Iris pigment epithelial cell (primary cell): ENCODE results near the gene MLLT10.
"Not testable (repeated sequence)": the region's sequence is repeated elsewhere in the genome, so short reads cannot be mapped to it uniquely, and the experiment has no call there.

Experiments
- DNase-seq: peaks from one replicate; pipeline ENCODE4 v3.0.0-alpha.2; 2011; ENCODE audit warnings: low read depth

Gene MLLT10

GRCh38 chr10:21528236-21529031 is 5.6 kb upstream of the MLLT10 start:
- DNase-seq, result no peak

- DNase-seq, result no peak
Observed at GRCh38 chr10:21529032-21529910, 4.8 kb upstream of the MLLT10 start.

GRCh38 chr10:21530168-21530567 is 3.9 kb upstream of the MLLT10 start:
- no peak for DNase-seq

DNA sequence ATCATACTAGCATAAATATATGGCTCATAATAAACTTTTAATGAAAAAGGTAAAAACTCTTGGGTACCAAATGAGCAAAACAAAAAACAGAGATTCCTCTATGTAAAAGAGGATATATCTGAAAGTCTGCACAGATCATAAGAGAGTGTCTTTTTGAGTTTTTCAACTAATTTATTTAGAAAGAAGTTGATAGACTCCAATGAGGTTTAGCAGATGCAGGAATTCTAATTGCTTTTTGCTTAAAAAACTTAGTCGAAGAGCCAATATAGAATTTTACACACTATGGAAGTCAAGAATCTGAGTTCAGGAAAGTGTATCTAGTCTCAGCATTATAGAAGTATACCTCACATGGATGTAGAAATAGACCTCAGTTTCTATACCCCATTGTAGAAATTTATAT is 3.4 kb upstream of the MLLT10 start:
- no peak for DNase-seq

- no peak for DNase-seq
Observed at GRCh38 chr10:21531164-21531563, 2.9 kb upstream of the MLLT10 start.

GRCh38 chr10:21532694-21533466 is 1.2 kb upstream of the MLLT10 start:
- DNase-seq, result no peak

GRCh38 chr10:21534280-21534586 is 201 bp downstream of the MLLT10 start:
- DNase-seq, result no peak

- DNase-seq, result no peak
Observed at GRCh38 chr10:21534604-21535493, 817 bp downstream of the MLLT10 start.

DNA sequence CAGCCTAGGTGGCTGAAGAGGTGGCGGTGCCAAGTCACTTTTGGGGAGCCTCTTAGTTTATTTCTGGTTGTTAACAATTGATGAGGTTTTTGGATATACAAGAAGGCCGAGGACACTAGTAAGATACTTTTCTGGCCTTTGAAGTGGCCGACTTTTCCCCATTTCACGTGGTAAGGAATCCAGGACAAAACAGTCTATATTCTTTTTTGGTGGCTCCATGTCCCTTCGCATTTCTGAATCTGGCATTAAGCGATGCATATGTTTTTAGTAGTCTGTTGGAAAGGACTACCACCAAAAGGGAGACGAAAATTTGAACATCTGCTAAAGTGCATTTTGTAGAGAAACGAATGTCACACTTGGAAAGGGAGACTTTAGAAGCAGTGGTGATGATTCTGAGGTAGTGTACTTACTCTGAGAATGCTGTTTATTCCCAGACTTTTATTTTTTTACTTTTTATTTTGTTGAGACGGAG is 1.5 kb downstream of the MLLT10 start:
- no peak for DNase-seq

DNA sequence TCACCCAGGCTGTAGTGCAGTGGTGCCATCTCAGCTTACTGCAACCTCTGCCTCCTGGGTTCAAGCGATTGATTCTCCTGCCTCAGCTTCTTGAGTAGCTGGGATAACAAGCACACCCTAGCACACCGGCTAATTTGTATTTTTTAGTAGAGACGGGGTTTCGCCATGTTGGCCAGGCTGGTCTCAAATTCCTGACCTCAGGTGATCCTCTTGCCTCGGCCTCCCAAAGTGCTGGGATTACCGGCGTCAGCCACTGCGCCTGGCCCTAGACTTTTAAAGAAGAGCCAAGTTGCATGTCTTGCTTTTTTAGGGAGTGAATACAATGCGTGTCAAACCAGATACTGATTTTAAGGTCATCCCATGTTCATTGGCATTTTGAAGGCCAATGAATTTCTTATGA is 1.9 kb downstream of the MLLT10 start:
- not testable (repeated sequence) for DNase-seq

- no peak for DNase-seq
Observed at GRCh38 chr10:21536874-21537273, 2.8 kb downstream of the MLLT10 start.

DNA sequence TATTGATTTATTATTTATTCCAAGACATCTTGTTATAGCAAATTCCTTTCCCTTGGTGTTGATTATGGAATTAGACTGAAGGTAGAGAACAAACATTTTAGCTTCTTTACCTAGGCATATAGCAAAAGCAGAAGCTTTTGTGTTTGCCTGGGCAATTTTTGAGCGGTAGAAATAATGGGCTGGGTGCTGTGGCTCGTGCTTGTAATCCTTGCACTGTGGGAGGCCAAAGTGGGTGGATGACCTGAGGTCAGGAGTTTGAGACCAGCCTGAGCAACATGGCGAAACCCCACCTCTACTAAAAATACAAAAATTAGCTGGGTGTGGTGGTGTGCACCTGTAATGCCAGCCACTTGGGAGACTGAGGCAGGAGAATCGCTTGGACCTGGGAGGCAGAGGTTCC is 6.7 kb downstream of the MLLT10 start:
- not testable (repeated sequence) for DNase-seq

- DNase-seq, result no peak
Observed at GRCh38 chr10:21547246-21547645, 13.2 kb downstream of the MLLT10 start.

DNA sequence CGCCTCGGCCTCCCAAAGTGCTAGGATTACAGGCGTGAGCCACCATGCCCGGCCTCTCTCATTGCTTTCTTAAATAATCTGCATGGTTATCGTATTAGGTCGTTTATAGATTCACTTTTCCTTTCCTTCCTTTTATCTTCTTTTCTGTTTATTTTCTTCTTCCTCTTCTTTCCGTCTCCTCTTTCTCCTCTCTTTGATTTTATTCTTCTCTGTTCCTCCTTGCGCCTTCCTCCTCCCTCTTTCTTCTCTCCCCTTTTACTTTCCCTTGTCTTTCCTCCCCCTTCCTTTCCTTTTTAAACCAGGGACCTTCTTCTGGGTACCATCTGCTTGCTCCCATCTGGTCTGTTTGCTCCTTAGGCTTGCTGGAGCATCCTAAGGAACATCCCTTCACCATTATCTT is 18.6 kb downstream of the MLLT10 start:
- no peak for DNase-seq

DNA sequence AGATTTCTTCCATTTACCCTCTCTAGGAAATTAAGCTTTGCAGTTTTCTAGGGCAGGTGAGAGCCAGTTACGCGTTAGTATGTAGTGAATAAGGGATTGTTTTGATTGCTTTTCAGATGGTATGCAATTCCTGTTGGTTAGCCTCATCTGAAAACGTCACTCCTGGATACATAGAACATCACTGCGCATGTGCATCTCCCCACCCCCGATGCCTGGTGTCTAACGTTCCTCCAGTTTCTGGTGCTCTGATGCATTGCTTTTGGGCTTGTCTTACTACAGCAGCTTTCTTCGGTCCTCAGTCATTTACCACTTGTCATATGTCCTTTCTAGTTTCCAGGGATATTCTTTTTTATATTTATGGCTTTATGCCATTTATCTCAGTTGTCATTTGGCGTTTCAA is 22.5 kb downstream of the MLLT10 start:
- no peak for DNase-seq

DNA sequence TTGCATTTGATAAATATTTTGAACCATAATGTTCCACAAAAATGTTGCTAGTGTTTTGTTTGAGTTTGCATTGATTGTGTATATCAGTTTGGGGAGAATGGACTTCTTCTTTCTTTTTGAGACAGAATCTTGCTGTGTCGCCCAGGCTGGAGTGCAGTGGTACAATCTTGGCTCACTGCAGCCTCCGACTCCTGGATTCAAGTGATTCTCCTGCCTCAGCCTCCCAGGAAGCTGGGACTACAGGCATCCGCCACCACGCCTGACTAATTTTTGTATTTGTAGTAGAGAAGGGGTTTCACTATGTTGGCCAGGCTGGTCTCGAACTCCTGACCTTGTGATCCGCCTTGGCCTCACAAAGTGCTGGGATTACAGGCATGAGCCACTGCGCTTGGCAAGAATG is 25.0 kb downstream of the MLLT10 start:
- DNase-seq, result not testable (repeated sequence)

- DNase-seq, result no peak
Observed at GRCh38 chr10:21570761-21571521, 36.9 kb downstream of the MLLT10 start.

DNA sequence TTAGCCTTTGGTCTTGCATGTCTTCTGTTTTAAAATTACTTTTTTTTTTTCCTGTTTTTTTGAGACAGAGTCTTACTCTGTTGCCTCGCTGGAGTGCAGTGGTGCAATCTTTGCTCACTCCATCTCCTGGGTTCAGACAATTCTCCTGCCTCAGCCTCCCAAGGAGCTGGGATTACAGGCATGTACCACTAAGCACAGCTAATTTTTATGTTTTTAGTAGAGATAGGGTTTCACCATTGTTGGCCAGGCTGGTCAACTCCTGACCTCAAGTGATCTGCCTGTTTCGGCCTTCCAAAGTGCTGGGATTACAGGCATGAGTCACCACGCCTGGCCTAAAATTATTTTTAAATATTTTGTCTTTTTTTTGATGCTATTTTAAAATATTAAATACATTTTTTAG is 38.5 kb downstream of the MLLT10 start:
- peak; percentile 87 for DNase-seq

DNA sequence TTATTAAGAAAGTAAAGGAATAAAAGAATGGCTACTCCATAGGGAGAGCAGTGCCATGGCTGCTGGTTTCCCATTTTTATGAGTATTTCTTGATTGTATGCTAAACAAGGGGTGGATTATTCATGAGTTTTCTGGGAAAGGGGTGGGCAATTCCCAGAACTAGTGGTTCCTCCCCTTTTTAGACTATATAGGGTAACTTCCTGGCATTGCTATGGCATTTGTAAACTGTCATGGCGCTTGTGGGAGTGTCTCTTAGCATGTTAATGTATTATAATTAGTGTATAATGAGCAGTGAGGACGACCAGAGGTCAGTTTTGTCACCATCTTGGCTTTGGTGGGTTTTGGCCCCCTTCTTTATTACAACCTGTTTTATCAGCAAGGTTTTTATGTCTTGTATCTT is 40.5 kb downstream of the MLLT10 start:
- not testable (repeated sequence) for DNase-seq

GRCh38 chr10:21579291-21579690 is 45.3 kb downstream of the MLLT10 start:
- no peak for DNase-seq

DNA sequence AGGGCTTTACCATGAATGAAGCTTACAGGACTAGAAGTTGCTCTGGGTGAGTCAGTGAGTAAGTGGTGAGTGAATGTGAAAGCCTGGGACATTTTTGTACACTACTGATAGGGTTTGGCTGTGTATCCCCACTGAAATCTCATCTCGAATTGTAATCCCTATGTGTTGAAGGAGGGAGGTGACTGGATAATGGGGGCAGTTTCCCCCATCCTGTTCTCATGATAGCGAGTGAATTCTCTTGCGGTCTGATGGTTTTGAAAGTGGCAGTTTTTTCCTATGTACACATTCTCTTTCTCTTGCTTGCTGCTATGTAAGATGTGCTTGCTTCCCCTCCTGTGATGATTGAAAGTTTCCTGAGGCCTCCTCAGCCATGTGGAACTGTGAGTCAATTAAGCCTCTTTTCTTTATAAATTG is 47.4 kb downstream of the MLLT10 start:
- DNase-seq, result peak; percentile 64
